Fibroblast of skin of back (primary cell): ENCODE measurements around the gene CUL2. TPM values are rescaled to one million over a fixed set of nuclear protein-coding genes. Genes with fewer than 3 reads are reported as not detected.
"Not testable (repeated sequence)": the region's sequence is repeated elsewhere in the genome, so short reads cannot be mapped to it uniquely, and the experiment has no call there.

Experiments used
- DNase-seq: peaks from one replicate; pipeline ENCODE4 v3.0.0-alpha.2; 2013
- polyA plus RNA-seq, 2 experiments: library from polyadenylated mRNA; unstranded; fragments of 120-200 nt; gene quantifications; one replicate each; pipeline ENCODE4 v1.2.1, GENCODE V29; 2013; ENCODE audit not compliant: insufficient read length in 2 of 2

CUL2 gene
- polyA plus RNA-seq (2013, experiment 1 of 2; ENCODE audit: insufficient read length), result 32.0 TPM
- polyA plus RNA-seq (2013, experiment 2 of 2; ENCODE audit: insufficient read length), result 28.9 TPM

DNA sequence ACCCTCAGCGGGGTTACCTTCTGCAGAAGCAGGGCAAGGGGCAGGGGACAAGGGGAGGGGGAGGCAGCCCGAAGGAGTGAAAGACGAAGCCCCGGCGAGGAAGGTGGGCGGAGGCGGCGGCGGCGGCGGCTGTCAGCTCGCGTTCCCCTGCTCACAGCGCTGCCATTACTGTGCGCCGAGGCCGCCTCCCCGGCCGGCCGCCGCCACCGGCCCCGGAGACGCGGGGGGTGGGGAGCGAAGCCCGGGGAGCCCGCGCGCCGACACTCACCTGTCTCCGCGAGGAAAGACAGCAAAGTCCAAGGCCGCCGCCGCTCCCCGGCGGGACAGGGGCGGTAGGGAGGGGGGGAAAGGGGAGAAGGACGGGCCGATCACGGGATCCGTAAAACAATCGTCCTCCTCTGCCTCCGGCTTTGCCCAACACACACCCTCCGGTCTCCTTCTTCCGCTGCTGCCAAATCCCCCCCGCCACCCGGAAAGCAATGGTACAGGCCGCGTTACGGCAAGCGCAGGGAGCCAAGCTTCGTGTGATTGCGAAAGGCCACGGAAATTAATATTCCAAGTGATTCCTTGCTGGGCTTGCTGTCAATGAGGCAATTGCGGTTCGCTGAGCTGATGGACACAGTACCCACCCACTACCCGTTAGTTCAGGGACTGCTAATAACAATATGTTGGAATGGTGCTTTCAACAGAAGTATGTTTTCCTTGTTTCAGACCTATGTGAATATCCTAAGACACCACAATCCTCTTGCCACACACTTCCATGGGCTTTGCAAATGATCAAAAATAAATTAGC lies at the start of gene CUL2:
TSS of gene CUL2 (minus strand) at position 180 of the 793 bp plus-strand sequence. CDS start 19,024 bp downstream, outside the sequence.
- peak; percentile 95 for DNase-seq

DNA sequence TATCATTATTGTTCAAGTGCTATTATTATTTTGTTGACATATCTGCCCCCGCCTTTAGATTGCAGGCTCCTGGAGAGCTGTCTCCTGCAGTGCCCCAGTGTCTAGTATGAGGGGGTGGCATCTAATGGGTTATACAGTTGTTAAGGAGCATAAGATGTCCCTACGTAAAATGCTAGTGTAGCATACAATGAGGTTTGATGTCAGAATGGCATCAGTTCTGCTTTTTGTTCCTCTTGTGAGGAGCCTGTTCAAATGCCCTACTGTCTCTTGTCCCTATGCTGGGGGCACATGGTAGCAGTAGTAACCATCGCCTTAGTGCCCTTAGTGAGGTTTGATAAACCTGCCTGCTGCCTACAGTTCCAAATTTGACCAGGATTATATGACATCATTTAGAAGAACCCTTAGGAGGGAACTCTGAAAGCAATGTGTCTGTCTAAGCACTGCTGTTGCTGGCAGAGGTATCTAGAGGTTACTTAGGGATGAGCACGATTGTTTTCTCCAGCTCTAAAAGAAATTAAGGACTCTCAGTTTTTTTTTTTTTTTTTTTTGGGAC lies 46.2 kb upstream of the CUL2 start:
- no peak for DNase-seq

DNA sequence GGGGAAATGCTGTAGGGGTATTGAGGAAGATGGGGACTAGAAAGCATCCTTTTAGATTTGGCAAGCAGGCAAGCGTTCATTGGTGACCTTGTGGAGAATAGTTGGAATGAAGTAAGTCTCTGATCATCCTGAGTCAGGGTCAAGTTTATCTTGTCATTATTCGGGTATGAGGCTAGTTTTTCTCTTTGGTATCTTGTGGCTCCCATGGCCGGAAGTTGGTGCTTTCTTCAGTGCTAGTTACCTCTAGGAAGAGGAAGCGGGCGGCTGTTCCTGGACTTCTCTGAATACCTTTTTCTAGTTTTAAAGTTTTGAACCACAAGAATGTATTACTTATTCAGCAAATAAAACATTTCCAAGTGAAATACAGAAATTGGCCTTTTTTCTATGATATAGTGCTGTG lies 45.7 kb upstream of the CUL2 start:
- DNase-seq, result peak; percentile 8

DNA sequence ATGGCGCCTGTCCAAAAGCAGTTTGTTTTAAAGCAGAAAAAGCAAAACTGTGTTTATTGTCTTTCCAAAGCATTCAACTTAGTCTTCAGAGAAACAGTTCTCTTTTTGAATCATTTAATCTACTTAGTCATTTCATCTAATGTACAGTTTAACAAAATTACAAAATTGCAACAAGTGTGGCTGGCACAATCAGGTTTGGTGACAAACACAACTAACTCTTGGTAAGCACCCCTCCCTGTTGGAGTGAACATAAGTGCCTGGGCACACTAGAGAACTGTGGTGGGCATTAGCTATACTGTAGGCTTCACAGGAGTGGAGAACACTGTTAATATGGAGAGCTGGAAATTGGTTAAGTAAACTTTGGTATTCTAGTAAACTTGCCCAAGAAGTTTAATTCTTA lies 43.4 kb upstream of the CUL2 start:
- no peak for DNase-seq

DNA sequence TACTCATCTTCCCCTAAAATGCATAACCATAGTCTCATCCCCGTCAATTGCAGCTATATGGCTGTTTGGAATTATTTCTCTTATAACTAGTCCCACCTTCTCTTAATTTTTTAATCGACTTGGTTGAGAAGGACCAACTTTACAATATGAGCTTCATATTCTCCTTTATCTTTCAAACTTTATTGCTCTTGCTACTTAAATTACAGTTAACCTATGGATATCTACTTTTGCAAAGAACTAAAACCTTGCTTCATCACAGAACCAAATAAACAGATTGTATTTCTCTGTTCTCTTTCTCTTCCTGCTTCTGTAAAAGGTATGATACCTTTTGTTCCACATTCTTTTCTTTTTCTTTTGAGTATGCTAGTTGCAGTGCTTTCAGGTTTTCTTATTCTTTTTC lies 42.6 kb upstream of the CUL2 start:
- DNase-seq, result no peak

DNA sequence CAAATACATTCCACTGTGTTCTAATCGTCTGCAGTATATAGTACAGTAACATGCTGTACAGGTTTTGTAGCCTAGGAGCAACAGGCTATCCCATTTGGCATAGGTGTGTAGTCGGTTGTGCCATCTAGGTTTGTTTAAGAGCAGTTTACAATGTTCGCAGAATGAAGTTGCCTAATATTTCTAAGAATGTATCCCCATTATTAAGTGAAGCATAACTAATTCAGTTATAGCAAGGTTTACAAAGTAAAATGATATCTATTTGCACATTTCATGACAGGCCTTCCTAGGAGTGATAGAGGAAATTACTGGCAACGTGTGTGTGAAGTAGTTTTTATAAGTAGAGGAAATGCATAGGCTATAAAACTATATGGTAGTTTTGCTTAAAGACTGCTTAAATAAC lies 40.5 kb upstream of the CUL2 start:
- no peak for DNase-seq

DNA sequence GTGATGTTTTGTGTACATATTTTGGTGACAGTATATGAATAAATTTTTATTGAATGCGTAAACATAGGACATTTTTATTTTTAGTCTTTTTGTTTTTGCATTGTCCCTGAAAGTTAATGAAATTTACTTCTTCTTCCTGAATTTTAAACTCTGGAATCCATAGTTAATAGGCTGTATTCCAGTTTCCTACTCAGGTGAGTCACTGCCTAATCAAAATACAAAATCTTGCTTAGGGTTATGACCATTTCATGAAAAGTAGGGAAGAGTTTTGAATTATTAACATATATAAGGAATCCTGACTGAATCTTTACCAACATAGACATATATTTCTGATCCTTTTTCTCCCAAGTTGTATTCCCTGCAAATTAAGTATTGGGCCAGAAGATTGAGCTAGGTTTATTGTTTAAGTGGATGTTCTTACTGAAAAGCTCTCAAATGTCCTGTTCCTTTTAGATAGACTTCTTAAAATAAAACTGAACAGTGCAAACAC lies 39.1 kb upstream of the CUL2 start:
- no peak for DNase-seq

DNA sequence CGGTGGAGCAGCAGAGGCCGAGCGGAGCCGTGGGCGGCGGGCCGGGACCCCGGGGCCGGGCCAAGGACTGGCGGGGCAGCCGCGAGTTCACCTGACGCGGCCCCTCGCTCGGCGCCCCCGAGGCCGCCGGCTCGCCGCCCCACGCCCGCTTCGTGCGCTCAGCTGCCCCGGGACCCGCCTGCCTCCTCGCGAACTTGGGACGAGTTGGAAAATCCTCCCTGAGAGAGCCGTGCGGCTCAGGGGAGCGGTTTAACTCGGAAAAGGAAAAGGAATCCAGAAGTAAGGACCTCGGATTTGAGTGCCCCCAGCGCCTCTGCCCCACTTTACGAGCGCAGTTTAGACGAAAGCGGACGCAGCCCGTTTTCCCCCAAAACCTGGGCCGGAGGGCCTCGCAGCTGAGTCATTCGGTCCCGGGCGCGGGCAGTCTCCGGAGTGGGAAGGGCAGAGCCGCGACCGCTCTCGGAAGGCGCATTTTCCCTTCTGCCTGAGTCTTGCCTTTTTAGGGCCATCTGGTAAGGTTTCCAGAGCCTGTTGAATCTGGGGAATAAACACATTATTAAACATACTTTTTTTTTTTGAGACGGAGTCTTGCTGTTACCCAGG lies 37.2 kb upstream of the CUL2 start:
- peak; percentile 68 for DNase-seq

DNA sequence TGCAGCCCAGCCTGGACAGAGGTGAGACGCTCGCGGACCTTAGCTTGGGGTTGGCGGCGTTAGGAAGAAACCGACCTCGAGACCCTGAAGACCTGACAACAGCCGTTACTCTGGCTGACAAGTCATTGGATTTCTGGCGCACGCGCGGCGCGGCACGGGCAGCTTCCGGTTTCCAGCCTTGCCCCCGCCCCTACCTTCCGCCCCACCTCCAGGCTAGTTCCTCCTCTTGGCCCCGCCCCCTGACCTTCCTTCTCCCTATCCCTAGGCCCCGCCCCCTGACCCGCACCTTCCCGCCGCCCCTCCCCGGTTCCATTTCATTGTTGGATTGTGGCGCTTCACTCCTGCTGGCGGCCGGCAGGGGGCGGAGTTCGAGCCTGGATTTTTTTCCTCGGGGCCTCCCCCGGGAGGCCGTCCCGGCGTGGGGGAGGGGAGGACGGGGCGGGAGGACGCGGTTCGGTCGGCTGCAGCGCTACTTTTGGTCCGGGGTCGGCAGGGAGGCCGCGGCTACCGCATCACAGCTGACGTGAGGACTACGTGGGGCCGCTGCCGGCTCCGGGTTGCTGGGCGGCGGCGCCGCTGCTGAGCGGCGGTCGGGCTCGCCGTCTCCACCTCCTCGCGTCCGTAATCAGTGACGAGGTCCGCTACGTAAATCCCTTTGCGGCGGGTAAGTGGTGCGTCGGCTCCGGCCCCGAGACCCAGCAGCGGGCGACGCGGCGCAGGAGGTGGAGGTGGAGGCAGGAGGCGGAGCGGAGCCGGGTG lies 36.6 kb upstream of the CUL2 start, which contains the start of gene CREM:
TSS of gene CREM (plus strand) at position 317 of the 759 bp plus-strand sequence. CDS start 10,990 bp downstream, outside the sequence.
- DNase-seq, result peak; percentile 95

DNA sequence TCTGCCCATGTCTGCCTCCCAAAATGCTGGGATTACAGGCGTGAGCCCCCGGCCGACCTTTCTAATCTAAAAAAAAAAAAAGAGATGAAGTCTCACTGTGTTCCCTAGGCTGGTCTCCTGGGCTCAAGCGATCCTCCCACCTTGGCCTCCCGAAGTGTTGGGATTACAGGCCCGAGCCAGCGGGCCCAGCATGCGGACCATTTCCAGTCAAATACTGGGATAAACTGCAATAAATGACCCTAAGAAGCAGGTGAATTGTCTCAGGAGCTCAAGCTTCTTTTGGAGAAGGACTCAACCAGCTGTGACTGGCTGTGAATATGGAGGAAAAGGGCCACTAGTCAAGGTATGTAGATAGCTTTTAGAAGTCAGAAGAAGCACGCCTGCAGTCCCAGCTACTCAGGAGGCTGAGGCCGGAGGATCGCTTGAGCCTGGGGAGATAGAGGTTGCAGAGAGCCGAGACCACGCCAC lies 36.0 kb upstream of the CUL2 start:
- DNase-seq, result no peak

DNA sequence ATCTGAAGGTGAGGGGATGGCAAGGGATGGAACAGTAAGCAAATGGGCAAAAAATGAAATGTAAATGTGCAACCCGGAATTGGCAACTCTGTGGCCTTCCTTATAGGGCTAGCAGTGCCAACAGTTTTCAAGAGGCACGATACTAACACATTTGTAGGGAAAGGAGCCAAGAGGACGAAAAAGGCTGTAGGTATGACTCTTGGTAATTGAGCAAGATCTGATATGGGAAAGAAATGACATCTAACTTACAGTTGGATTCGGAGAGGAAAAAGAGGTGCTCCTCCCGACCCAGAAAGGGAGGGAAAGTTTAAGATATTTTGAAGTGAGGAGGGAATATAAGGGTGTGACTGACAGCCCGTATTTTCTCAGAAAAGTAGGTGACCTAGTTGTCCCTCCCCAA lies 34.4 kb upstream of the CUL2 start:
- DNase-seq, result no peak

DNA sequence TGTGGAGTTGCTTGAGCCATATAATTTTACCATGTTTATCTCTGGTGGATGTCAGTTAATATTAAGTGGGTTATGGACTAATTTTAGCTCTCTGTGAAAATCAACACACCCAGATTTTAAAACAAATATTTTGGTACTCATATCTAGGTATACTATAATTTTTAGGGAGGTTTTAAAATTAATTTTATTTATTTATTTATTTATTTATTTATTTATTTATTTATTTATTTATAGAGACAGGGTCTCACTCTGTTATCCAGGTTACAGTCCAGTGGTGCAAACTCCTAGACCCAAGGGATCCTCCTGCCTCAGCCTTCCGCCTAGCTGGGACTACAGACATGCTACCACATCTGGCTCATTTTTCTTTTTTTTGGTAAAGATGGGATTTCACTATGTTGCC lies 29.2 kb upstream of the CUL2 start:
- no peak for DNase-seq

DNA sequence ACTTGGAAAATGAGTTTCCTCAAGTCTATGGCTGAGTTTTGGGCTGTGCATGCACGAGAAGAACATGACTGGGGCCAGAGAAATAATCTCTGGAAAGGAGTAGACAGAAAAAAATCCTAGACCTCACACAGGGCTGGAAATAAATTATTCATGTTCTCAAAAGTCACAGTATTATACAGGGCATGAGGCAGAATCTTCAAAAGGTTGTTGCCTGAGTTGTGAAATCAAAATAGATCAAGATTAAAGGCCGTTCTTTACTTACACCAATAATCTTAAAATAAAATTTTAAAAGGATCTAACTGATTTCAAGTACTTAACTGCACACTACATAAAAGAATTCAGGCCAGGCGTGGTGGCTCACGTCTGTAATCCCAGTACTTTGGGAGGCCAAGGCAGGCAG lies 22.4 kb upstream of the CUL2 start:
- no peak for DNase-seq

DNA sequence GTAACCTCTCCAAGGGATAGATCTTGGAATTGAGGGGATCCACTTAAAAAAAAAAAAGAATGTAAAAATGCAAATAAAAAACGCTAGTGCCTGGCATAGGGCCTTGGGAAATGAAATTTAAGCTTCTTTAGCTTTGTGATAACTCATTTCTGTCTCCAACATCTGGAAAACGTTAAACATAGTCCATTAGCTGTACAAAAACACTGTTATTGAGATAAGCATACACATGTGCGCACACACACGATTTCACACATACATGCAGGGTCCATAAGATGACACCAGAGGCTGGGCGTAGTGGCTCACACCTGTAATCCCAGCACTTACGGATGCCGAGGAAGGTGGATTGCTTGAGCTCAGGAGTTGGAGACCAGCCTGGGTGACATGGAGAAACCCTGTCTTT lies 13.7 kb upstream of the CUL2 start:
- DNase-seq, result no peak

DNA sequence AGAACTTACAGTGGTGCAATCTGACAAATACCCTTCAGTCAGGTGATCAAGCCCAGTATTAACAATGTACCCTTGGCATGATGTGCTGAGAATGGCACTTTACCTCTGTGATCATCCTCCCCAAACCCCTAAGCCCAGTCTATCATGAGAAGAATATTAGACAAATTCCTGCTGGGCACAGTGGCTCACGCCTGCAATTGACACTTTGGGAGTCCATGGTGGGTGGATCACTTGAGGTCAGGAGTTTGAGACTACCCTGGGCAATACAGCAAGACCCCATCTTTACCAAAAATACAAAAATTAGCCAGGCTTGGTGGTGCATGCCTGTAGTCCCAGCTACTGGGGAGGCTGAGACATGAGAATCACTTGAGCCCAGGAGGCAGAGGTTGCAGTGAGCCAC lies 7.4 kb upstream of the CUL2 start:
- DNase-seq, result no peak

DNA sequence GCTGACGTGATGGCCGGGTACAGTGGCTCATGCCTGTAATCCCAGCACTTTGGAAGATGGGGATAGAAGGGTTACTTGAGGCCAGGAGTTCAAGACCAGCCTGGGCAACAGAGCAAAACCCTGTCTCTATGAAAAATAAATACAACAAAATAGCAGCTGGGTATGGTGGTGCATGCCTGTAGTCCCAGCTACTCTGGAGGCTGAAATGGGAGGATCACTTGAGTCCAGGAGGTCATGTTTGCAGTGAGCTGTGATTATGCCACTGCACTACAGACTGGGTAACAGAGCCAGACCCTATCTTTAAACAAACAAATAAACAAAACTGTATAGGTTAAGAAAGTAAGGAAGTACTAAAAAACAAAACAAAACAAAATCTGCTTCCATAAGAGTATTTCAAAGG lies 6.2 kb upstream of the CUL2 start:
- DNase-seq, result no peak

DNA sequence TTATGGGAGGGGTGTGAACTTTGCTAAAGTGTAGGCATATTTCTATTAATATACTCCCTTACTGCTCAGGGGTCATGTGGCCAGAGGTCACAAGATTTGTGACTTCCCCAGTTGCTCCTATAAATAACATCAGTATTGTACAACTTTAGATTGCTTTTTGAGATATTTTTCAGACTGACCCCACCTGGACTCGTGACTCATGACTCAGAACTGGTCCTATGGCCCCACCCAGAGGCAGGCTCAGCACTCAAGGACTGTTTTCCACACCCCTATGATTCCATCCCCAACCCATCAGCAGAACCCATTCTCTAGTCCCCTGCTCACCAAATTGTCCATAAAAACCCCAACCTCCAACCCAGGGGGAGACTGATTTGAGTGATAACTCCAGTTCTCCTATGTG lies 2.7 kb upstream of the CUL2 start:
- DNase-seq, result no peak

DNA sequence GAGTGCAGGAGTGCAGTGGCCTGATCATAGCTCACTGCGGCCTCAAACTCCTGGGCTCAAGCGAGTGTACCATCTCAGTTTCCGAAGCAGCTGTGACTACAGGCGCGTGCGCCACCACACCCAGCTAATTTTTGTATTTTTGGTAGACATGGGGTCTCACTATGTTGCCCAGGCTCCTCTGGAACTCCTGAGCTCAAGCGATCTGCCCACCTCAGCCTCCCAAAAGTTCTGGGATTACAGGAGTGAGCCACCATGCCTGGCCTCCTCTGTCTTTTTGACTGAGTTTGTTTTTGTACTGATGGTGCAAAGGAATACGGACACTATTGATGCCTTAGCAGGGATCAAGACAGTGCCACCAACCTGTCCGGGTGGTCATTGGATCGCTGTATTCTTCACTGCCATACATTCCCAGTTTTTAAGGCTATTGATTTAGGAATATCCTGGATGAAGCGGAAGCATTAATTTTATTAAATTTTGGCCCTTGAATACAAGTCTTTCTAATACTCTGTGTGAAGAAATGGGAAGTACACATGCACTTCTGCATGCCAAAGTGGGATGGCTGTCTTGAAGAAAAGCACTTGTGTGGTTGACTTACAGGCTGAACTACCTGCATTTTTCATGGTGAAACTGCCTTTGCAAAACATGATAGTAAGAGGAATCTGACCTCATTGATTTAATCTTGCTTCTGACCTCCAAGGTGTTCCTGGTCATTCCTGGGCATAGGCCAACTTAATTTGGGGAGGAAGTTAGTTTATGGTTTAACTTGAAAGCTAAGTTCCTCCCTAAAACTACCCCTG lies 2.1 kb upstream of the CUL2 start:
- no peak for DNase-seq

DNA sequence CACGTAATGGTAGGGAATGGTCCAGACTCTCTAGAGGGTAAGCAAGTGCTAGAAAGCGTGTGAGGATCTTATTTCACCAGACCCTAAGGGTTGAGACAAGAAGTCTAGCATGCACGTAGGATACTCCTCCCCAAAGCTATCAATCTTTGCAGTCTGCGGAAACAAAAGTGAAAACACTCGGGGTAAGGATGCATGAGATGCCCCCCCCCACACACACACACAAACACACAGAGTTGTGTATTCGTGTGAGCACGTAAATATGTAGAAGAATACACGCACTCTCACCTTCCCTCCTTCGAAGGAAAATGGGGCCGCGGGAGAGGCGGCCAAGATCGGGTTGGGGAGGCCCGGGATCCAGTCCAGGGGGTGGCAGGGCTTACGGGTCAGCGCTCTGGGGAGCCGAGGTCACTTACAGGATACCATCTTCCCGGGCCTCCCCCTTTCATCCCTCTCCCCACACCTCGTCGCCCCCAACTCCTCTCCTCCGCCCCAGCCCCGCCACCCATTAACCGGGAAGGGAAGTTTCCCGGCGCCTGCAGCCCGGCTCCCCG lies 455 bp downstream of the CUL2 start:
- DNase-seq, result no peak

DNA sequence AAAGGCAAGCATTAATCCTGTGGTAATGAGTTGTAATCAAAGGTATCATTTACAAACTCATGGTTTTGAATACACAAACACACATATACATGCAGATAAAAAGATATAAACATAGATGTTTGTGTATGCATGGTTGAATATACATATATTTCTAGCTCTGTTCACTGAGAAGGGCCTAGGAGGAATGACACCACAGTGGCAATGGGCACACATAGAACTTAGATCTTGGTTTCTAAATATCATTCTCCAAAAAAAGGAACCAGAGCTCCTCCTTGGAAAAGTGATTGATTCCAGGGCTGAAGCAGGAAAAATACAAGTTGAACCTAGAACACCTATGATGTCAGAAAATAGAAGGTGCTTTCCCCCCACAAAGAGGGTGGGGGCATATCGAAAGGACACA lies 6.9 kb downstream of the CUL2 start:
- no peak for DNase-seq

DNA sequence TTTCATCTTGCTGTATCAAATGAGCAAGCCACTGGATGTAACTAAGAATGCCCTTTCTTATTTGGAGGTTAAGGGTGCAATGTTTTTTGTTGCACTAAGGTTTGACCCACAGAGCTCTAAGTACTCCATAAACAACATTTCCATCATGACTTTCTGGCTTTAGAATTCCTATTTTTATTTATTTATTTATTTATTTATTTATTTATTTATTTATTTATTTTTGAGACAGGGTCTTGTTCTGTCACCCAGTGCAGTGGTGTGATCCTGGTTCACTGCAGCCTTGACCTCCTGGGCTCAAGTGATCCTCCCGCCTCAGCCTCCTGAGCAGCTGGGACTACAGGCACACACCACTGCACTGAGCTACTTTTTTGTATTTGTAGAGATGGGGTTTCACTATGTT lies 9.9 kb downstream of the CUL2 start:
- DNase-seq, result not testable (repeated sequence)

DNA sequence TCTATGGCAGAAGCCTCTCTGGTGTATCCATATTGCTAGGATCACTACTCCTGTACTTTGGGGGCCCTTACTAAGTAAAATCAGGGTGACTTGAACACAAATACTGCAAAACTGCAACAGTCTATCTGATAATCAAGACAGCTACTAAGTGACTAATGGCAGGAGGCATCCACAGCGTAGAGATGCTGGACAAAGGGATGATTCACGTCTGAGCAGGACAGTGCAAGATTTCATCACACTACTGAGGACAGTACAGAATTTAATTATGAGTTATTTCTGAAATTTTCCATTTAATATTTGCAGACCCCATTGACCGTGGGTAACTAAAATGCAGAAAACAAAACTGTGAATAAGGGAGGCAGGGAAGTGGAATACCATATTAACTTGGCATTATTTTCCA lies 10.4 kb downstream of the CUL2 start:
- peak; percentile 87 for DNase-seq
